SIG-M5 (cell line): ENCODE measurements around the gene NCAN.
"Not testable (repeated sequence)": the region's sequence is repeated elsewhere in the genome, so short reads cannot be mapped to it uniquely, and the experiment has no call there.

ENCODE experiments used
- DNase-seq: peaks from one replicate; lab custom pipeline; 2025; lab: John Stamatoyannopoulos, UW

Gene NCAN

DNA sequence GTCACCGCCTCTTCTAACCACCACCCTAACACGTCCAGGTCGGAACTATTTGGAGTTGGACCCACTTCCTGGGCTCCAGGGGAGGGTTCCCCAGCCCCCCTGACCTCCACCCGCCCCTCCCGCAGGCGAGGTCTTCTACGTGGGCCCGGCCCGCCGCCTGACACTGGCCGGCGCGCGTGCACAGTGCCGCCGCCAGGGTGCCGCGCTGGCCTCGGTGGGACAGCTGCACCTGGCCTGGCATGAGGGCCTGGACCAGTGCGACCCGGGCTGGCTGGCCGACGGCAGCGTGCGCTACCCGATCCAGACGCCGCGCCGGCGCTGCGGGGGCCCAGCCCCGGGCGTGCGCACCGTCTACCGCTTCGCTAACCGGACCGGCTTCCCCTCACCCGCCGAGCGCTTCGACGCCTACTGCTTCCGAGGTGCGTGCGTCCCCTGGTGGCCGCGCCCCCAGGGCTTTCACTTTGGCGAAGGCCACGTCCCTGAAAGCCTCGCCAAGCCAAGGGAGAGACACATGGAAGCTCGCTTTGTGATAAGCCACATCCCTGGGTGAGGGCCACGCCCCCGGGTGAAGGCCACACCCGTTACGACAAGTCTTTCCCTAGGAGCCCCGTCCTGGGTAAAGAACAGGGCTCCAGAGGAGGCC is 13.2 kb downstream of the NCAN start:
- no peak for DNase-seq

- no peak for DNase-seq
Measured at GRCh38 chr19:19226204-19226603, 14.4 kb downstream of the NCAN start.

DNA sequence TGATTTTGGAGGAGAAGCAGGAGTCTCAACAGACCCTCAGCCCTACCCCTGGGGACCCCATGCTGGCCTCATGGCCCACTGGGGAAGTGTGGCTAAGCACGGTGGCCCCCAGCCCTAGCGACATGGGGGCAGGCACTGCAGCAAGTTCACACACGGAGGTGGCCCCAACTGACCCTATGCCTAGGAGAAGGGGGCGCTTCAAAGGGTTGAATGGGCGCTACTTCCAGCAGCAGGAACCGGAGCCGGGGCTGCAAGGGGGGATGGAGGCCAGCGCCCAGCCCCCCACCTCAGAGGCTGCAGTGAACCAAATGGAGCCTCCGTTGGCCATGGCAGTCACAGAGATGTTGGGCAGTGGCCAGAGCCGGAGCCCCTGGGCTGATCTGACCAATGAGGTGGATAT is 14.9 kb downstream of the NCAN start:
- DNase-seq = no peak

GRCh38 chr19:19227217-19227616 is 15.5 kb downstream of the NCAN start:
- DNase-seq = no peak

GRCh38 chr19:19229701-19230100 is 17.9 kb downstream of the NCAN start:
- DNase-seq = no peak

GRCh38 chr19:19230999-19231398 is 19.2 kb downstream of the NCAN start:
- DNase-seq = no peak

- DNase-seq = no peak
Measured at GRCh38 chr19:19232261-19232721, 20.5 kb downstream of the NCAN start.

DNA sequence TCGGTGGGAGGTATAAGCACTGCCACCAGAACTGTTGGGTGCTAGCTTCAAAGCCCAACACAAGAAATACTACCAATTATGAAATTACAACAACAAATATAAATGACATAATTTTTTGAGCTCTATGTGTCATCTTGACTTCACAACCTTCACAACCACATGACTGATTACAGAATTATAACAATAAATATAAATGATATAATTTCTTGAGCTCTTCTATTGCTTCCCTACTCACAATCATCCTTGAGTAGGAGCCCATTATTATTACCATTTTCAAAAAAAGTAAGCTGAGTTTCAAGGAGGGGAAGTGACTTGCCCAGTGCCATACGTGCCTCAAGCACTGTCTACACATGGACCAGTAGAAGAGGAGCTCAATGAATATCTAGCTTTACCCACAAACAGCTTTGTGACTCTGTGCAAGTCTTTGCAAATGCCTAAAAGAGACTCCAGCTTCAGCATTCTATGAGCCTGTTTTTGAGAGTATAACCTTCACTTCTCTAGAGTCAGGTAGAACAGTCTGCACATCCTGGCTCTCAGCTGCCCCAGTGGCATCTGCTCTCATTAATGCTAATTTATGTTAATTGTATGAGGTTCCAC is 22.6 kb downstream of the NCAN start:
- DNase-seq = no peak

DNA sequence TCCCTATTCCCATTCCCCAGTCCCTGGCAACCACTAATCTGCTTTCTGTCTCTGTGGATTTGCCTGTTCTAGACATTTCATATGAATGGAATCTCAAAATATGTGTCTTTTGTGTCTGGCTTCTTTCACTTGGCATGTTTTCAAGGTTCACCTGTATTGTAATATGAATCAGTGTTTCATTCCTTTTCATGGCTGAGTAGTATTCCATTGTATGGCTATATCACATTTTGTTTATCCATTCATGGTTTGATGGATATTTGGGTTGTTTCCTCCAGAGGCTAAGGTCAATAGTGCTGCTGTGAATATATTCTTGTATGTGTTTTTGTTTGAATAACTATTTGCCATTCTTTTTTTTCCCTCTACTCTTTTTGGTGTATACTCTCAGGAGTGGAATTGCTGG is 24.4 kb downstream of the NCAN start:
- DNase-seq = no peak

DNA sequence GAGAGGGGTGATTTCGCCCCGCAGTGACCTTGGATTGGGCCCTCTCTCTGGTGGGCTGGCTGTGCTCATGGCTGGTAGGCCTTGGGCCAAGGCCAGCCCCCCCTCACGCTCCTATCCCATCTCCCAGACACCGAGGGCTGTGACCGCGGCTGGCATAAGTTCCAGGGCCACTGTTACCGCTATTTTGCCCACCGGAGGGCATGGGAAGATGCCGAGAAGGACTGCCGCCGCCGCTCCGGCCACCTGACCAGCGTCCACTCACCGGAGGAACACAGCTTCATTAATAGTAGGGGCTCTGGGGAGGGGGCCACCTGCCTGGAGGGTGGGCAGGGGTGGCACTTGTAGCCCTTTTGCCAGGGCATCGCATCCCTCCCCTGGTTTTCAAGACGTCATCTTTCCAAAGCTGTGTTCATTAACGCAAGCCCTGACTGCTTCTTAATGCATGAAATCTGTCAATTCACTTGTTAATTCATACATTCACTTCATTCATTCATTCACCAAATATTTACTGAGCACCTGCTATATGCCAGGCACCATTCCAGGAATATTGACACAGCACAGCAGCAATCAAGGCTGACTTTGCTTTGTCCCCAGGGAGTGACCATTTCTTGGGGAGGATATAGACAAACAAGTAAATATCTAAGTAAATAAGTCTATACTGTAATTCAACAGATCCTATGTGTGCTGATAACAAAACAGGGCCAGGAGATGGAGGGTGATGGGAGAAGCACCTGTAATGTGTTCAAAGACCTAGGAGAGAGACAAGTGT is 26.6 kb downstream of the NCAN start:
- no peak for DNase-seq

GRCh38 chr19:19239675-19240074 is 27.9 kb downstream of the NCAN start:
- DNase-seq = no peak

- DNase-seq = no peak
Measured at GRCh38 chr19:19240476-19240875, 28.7 kb downstream of the NCAN start.

- DNase-seq = no peak
Measured at GRCh38 chr19:19250196-19250801, 38.5 kb downstream of the NCAN start.

GRCh38 chr19:19253409-19253808 is 41.7 kb downstream of the NCAN start:
- DNase-seq = not testable (repeated sequence)

DNA sequence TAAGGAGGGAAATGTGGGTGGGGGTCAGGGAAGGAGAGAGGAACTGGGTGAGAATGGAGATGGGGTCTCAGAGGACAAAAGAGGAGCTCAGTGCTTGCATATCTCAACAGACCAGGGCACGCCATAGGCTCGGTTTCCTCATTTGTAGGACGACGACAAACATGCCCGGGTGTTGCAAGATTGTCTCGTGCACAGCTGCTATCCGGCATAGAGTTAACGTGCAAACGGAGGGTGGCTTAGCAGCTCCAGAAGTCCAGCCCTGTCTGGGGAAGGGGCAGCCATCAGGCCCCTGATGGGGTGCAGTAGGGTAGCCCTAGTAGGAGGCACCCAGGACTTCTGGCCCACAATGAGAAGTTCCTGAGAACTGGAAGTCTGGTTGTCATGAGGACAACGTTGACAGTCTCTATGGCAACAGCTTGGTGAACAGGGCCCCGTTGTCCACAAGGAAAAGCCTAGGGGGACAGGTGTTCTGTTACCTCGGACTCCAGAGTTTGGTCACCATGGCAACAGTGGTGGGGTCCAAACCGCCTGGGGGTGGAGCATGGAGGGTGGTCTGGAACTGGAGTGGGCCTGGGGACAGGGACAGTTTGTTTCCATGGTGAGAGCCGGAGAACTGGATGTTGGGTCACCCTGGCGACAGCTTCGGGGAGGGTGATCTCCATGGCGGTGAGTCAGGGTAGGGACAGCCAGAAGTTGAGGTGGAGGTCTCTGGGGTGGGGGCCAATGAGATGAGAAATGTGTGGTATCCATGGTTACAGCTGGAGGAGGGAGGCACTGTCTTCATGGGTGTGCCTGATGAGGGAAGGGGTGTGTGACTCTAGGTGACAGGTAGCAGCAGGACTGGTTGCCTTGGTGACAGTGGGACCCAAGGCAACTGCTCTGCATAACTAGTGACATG is 44.6 kb downstream of the NCAN start:
- peak; percentile 49 for DNase-seq

DNA sequence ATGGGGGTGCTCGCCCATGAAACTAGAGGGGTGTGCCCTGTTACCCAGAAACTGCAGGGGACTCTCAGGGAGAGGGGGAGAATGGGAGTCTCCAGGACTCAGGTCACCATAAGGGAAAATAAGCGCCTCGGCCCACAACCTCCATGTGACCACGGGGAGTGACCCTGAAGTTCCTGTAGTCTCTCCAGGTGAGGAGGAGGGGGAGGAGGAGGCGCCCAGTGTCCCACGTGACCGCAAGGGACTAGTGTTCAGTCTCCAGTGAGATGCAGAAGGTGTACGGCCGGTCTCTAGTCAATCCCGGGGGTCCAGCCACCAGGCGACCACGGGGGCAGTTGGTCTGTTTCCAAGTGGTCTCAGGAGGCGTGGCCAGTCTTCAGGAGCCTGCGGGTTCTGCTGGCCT is 45.4 kb downstream of the NCAN start:
- no peak for DNase-seq

GRCh38 chr19:19257836-19258588 is 46.3 kb downstream of the NCAN start:
- DNase-seq = no peak

DNA sequence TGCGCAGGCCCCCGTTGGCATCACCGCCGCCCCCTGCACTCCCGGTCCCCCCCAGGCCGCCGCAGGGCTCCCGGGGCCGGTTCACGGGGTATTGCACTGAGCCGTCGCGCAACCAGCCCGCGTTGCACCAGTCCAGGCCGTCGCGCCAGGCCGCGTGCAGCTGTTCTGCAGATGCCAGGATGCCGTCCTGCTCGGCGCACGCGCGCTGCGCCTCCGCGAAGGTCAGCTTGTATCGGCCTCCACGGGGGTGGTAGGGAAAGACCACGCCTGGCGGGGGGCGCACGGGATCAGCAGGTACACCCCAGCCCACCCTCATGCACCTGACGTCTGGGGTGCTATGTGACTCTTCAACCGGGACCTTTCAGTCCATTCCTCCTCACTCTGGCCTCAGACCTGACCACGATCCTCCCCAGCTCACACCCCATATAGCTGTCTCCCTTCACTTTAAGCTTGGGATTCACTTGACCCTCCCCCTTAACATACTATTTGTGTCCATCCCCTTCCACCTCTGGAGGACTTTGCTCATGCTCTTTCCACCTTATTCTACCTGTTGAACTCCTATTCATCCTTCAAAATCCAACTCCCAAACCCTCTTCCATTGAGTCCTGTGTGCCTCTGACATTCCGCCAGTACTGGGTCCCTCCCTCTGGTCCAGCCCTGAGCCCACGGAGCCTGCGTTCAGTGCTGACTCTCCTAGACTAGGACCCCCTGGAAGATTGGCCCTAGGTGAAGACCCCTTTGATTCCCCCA is 47.0 kb downstream of the NCAN start:
- DNase-seq = no peak

GRCh38 chr19:19259741-19260140 is 48.0 kb downstream of the NCAN start:
- DNase-seq = no peak
